Measurements from ENCODE around the gene MMP12. TPM values are rescaled to one million over a fixed set of nuclear protein-coding genes. Genes with fewer than 3 reads are reported as not detected.

MMP12 gene
- polyA plus RNA-seq, 3 donors, result not detected

- peaks cover 0 to 4% (median 4%) of the 10 kb centered on the region in 3 donors for H3K27me3 Mint-ChIP-seq (ENCODE audit: low read depth in 3 of 3)
- Histone ChIP-seq H3K4me3 (replicated peaks in 1 of 3; ENCODE audit: low read depth in 2 of 3, low read length in 3 of 3) (no peak overlapping the region), H3K27ac (ENCODE audit: low read depth in 1 of 2, low read length in 2 of 2) (no peak overlapping the region), H3K36me3 (replicated peaks in 1 of 2; ENCODE audit: control insufficient read depth in 1 of 2, insufficient read depth in 2 of 2, low read length in 2 of 2) (no peaks in the 10 kb centered on the region), H3K79me2 (ENCODE audit: insufficient read depth, low read length) (no peaks in the 10 kb centered on the region), H4K20me1 (ENCODE audit: insufficient read depth, low read length) (no peaks in the 10 kb centered on the region), H2AFZ (ENCODE audit: insufficient read depth, low read depth, low read length, poor library complexity, severe bottlenecking) (no peak overlapping the region), H3K4me1 (ENCODE audit: control insufficient read depth in 1 of 2, insufficient read depth in 2 of 2, low read length in 2 of 2) (no peaks in the 10 kb centered on the region), H3K9me3 (replicated peaks in 1 of 2; ENCODE audit: control insufficient read depth in 1 of 2, insufficient read depth in 1 of 2, low read length in 2 of 2) (no peaks in the 10 kb centered on the region), H3K27me3 (ENCODE audit: control insufficient read depth in 2 of 2, insufficient read depth in 2 of 2, low read length in 2 of 2) (no peaks in the 10 kb centered on the region), H3K9ac (ENCODE audit: insufficient read depth, low read length, poor library complexity, severe bottlenecking) (no peak overlapping the region), H3K4me2 (replicated peaks; ENCODE audit: extremely low read depth, low read length, poor library complexity, severe bottlenecking) (no peak overlapping the region)
- no peaks in the 10 kb centered on the region for H3K36me3 Mint-ChIP-seq
- no peak overlapping the region for H3K4me3 Mint-ChIP-seq
- no peak overlapping the region for H3K27ac Mint-ChIP-seq
- no peak for DNase-seq
- H3K9me3 Mint-ChIP-seq, result peaks cover 0 to 3% (median 0%) of the 10 kb centered on the region in 7 donors
- no peak for TF ChIP-seq CTCF (IDR thresholded peaks at IDR 0.05)
- intact Hi-C loops (cut with micrococcal nuclease), result no loop called here
- WGBS (ENCODE audit: insufficient coverage), result 94% methylated on average over 2 of the region's 7 CpGs
- no peaks in the 10 kb centered on the region for H3K4me1 Mint-ChIP-seq
Observed at GRCh38 chr11:102850973-102851745, 23.6 kb downstream of the MMP12 start.

- peaks cover 0 to 3% (median 0%) of the 10 kb centered on the region in 7 donors for H3K9me3 Mint-ChIP-seq
- no peak overlapping the region for H3K4me2 ChIP-seq (replicated peaks; ENCODE audit: extremely low read depth, low read length, poor library complexity, severe bottlenecking)
Observed at GRCh38 chr11:102849311-102849710, 25.5 kb downstream of the MMP12 start.

More at GRCh38 chr11:102849311-102849710, 25.5 kb downstream of the MMP12 start:
- Histone ChIP-seq H3K9ac (ENCODE audit: insufficient read depth, low read length, poor library complexity, severe bottlenecking) (no peak overlapping the region), H2AFZ (ENCODE audit: insufficient read depth, low read depth, low read length, poor library complexity, severe bottlenecking) (no peak overlapping the region), H3K27ac (ENCODE audit: low read depth in 1 of 2, low read length in 2 of 2) (no peak overlapping the region), H3K4me3 (replicated peaks in 1 of 3; ENCODE audit: low read depth in 2 of 3, low read length in 3 of 3) (no peak overlapping the region), H3K79me2 (ENCODE audit: insufficient read depth, low read length) (no peaks in the 10 kb centered on the region), H3K9me3 (replicated peaks in 1 of 2; ENCODE audit: control insufficient read depth in 1 of 2, insufficient read depth in 1 of 2, low read length in 2 of 2) (no peaks in the 10 kb centered on the region), H3K27me3 (ENCODE audit: control insufficient read depth in 2 of 2, insufficient read depth in 2 of 2, low read length in 2 of 2) (no peaks in the 10 kb centered on the region), H3K36me3 (replicated peaks in 1 of 2; ENCODE audit: control insufficient read depth in 1 of 2, insufficient read depth in 2 of 2, low read length in 2 of 2) (no peaks in the 10 kb centered on the region), H4K20me1 (ENCODE audit: insufficient read depth, low read length) (no peaks in the 10 kb centered on the region), H3K4me1 (ENCODE audit: control insufficient read depth in 1 of 2, insufficient read depth in 2 of 2, low read length in 2 of 2) (no peaks in the 10 kb centered on the region)
- Mint-ChIP-seq H3K36me3 (no peaks in the 10 kb centered on the region), H3K27ac (no peak overlapping the region), H3K4me1 (no peaks in the 10 kb centered on the region), H3K27me3 (ENCODE audit: low read depth in 3 of 3) (peaks cover 0 to 4% (median 4%) of the 10 kb centered on the region in 3 donors), H3K4me3 (no peak overlapping the region)
- intact Hi-C loops (cut with micrococcal nuclease), result no loop called here
- WGBS (ENCODE audit: insufficient coverage), result no CpG with 5 or more reads among the region's 1 CpG
- no peak for TF ChIP-seq CTCF (IDR thresholded peaks at IDR 0.05)
- DNase-seq, result no peak
